GM19452 (cell line): Measurements from ENCODE around the gene BDNF.
"Not testable (repeated sequence)": the region's sequence is repeated elsewhere in the genome, so short reads cannot be mapped to it uniquely, and the experiment has no call there.

ENCODE experiments used
- ATAC-seq: cut with Tn5 transposase; IDR thresholded peaks from one replicate; pipeline ENCODE4 v1.9.1; 2021; ENCODE audit not compliant: unreplicated experiment

The BDNF gene

DNA sequence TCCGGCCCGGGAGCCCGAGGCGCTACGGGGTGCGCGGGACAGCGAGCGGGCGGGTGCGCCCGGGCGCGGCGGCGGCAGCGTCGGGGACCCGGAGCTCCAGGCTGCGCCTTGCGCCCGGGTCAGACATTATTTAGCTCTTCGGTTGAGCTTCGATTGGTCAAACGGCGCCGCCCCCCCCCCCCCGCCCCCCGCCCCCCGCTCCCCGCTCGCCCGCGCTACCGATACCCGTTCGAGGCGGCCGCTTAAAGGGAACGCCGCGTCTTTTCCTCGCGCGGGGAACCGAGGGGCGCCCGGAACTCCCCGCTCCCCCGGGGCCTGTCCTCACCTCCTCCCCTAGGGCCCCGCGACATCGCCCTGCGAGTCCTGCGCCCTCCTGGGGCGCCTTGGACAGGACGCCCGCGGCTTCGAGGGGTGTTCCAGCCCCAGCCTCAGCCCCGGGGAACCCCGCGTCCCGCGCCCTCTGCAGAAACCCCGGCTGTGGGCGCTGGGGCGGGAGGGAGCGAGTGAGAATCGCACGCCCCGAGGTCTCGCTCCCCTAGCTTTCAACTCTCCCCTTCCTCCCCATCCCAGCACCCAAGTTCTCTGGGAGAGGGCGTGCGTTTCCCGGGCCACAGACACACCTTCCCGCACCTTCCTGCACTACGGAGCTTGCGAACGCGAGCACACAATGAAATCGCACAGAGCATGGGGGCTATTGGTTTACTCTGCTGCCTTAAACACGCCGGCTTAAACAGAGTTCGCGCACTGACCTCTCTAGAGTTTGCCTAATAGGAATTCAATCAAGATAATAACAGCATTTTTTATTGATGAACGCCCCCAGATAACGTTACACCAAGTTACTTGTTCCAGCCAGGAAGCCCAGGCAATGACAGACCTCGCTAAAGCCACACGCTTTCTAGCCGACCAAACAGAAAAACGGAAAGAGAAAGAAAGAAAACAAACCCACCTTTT, at the start of gene BDNF:
TSS of gene BDNF (minus strand) at position 105 of the 951 bp plus-strand sequence. CDS start 41,891 bp downstream, outside the sequence.
- ATAC-seq = peak; percentile 30

DNA sequence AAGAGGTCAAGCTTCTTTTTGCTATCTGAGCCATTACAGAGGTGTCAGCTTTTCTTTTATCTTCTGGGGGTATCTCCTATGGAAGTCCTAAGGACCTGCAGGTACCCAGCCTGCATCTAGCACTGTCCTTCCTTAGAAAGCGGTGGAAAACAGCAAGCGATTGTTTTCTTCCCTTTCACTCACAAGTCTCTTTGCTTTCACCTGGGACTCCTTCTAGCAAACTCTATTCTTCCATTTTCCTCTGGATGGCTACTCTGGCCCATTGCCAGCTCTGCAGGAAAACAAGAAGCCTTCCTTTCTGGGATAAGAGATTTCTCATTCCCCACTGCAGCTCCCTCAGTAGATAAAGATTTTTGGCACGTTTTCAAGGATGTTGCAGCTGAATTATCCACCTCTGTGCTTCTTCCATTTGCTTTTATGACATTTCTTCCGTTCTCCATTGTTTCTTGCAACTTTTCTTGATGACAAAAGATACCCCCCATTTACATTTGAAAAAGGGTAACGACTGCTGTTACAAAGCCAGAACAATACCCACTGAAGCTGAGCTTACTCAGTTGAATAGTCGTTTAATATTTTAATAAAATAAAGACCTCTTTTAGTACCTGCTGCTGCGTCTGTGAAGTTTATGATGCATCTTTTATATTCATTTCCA, 40.2 kb upstream of the BDNF start:
- no peak for ATAC-seq

DNA sequence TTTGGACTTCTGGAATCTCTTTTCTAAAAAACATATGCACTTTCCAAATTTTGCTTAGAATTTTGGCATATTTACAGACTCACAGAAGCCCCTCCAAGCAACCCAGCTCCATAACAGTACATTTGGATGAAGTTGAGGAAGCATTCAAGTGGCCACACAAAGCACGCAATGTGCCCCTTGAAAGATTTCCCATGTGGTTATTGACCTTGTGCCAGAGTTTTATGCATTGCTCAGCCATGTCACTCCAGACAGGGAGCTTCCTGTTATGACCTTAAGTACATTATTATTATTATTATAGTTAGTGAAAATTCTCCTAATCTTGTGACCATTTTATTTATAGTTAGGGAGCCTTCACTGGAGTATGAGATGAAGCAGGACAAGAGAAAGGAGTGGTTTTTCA, 35.0 kb upstream of the BDNF start:
- ATAC-seq = no peak

DNA sequence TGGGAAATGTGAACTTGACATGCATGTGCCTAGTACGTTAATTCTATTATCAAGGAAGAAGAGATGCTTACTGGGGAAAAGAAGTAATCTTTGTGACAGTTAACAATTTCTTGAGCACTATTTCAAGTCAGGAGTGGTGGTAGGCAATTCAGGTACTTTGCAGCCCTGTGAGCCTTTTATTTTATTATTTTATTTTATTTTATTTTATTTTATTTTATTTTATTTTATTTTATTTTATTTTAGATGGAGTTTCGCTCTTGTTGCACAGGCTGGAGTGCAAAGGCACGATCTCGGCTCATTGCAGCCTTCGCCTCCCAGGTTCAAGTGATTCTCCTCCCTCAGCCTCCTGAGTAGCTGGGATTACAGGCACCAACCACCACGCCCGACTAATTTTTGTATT, 31.5 kb upstream of the BDNF start:
- ATAC-seq = not testable (repeated sequence)

DNA sequence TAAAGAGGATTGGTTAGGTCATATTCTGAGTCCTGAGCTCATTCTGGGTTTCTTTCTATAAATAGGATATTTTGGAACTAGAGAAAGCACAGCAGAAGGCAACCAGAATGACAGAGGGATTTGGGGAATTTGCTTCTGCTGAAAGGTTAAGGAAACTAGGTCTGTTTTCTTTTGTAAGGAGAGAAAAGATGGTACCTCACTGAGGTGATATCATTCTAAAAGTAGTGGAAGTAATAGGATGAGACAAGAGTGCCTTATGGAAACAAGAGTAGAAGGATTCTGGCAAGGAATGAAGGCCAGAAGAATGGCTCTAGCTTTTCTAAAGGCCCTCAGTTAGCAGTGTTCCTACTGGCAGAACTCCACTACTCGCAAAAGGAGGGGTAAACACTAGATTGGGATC, 26.7 kb upstream of the BDNF start:
- ATAC-seq = no peak

DNA sequence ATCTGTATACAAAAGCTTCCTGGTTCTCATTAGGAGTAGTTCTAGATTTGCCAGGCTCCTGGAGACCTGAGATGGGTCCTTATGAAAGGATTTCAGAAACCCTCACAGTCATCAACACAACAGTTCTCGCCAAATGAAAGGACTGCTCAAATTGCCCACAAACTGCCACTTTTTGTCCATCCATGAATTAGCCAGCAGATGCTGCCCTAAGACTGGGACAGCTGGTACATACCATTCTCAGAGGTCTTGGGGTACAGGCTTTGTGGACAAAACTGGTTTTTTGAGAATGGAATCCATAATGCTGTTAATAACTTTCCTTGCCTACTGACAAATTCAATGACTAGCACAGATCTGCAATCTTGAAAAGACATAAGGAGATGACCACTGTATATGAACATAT, 23.4 kb upstream of the BDNF start:
- ATAC-seq = no peak

DNA sequence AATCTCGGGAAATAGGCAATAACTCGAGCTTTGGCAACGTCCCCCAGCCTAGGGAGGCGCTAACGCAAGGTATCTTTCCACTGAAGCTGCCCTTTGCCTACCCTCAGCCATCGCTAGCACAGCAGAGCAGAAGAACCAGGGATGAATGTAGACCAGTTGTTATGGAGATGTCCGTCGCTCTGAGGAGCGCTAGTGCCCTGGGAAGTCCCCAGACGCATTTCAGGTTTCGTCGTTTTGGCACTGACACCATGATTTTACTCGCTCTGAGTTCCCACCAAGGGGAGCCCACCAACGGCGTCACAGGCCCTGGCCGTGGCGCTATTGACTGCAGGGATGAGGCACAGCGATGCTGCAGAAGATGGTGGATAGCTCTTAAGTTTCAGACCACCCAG, 22.7 kb upstream of the BDNF start:
- no peak for ATAC-seq

DNA sequence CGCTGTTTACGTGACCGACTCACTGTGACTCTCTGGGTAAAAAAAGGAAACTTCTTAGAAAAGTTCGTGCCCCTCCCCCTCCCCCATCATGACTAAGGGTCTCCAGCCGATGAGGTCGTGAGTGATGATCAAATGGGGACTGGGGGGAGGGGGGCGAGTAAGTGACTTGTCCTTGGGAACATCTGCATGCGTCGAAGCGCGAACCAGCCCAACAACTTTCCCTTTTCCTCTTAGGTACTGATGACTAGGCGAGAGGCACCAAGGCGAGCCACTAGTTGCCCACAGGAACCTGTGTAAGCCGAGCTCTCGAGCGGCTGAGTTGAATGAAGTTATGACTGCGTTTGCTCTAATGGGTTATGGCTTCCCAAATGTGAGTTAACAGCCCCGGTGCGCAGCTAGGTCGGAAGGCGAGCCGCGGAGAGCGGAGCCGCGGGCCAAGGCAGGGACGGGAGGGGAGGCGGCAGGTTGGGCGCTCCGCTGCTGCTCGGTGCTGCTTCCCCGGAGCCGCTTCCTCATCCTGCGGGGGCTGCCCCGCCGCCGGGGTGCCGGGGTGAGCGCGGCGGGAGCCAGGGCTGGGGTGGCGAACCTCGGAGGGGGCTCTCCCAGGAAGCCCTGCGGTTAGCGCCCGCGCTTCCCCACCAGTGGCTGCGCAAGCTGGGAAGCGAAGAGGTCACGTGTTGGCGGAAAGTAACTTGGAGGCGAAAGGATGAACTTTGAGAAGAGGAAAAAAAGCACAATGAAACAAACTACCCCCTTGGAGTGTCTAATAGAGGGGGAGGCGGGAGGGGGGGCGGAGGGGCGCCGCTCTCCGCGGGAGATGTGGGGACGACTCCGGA, 22.1 kb upstream of the BDNF start:
- no peak for ATAC-seq

DNA sequence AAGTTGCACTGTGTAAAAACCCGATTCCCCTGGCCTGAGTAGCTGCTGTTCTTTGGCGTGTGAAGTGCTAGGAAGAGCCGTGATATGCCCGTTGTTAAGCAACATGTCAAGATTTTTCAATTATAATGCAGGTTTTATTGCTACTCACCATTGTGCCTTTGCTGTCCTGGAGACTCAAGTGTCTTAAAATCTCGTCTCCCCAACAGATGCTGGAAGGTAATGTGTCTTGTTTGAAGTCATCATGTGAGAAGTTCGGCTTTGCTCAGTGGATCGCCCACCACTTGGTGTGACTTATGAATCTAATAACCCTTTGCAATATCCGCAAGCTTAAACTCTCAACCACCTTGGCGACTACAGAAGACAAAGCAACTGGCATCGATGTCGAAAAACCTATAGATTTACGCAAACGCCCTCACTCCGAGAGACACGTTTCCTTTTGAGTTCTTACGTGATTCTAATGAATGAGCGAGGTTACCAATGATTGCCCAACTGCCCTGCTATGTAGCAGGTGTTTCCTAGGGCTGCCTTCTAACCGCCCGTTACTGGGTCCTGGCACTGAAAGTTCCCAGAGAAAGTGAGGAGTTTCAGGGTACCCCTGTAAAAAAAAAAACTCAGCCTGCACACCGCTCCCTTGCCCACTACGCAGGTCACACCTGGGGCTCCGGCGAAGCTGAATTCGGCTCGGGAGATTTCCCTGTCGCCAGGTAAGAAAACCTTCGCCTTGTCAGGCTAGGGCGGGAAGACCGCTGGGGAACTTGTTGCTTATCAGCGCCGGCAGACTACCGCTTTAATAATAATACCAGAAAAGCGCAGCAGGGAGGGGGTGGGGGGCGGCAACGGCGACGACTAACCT, 21.2 kb upstream of the BDNF start:
- no peak for ATAC-seq

DNA sequence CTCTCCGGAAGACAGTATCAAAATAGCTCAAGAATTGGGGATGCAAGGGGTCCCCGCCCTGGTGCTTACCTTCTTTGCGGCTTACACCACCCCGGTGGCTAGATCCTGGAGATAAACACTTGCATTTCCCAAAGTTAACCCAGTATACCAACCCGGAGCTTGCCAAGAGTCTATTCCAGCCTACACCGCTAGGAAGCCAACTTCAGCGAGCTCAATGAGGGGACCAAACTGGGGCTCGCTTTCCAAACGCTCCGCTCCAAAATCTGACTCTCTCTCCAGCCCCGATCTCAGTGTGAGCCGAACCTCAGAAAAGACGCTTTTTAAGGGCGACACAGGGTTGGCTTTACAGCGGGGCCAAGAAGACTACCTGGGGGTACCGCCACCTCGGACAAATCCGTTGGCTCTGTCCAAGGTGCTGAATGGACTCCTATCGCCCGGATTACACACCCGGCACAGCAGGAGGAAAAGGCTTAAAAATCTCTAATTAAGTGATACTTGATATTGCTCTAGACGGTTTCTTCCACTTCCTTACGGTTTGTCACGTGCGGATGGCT, 20.1 kb upstream of the BDNF start:
- ATAC-seq = no peak

DNA sequence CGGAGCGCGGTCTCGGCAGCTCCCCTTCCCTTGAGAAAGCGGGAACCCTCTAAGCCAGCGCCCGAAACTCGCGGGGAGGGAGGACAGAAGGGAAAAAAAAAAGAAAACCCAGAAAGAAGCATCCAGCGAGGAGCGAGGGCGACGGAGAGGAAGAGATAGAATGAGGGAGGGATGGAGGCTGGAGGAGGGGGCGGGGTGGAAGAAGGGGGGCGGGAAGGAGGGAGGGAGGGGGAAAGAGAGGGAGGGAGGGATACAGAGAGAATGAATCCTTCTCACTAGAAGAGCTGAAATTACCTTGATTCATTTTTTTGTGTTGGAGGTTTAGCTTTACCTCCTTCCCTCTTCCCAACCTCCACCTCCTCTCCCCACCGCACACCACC, 19.3 kb upstream of the BDNF start:
- no peak for ATAC-seq

DNA sequence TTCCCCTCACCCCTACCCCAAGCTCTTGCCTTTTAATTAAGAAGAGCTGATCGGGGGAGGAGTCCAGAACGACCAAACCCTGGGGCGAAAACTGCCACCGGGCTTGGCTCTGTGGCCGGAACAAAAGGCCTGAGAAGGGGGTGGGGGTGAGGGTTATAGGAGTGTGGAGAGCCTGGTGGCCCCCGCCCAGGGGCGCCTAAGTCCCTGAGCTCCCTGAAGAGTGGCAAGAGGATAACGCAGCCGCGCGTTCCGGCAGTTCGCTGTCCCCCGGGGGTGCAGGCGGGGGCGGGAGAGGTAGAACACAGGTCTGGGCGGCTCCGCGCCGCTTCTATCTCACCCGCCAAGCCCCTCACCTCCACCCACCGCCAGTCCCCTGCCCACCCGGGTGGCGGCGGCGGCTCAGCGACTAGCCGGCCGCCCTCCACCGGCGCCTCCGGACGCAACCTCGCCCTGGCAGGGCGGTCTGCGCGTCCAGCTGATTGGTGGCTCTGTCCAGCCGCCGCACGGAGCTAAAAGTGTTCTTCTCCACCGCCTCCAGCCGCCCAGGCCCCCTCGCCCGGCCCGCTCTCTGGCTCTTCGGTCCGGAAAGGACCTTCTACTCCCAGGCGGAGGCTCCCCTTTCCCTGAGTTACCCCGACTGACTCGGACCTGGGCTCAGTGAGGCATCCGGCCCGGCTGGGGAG, 18.7 kb upstream of the BDNF start:
- no peak for ATAC-seq

DNA sequence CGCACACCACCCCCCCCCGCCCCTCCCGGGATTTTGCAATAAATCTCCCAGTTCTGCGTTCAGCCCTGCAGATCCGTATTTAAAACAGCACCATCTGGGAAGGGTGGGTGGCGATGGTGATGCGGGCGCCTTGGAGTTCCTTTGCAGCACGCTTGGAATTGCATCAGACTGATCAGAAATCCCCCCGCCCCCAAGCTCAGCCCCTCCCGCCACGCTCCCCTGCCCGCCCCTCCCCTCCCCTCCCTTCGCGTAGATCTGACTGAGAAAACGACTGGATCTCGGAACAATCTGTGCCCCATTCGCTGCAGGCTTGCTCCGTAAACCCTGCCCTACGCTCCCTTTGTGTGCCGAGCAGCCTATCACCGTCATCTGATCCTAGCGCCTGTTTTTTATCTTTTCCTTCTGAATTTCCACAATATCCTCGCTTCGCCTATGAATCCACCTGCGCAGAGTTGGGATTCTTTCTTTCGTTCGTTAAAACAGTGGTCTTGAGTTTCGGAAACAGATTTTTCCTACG, 18.1 kb upstream of the BDNF start:
- ATAC-seq = no peak

DNA sequence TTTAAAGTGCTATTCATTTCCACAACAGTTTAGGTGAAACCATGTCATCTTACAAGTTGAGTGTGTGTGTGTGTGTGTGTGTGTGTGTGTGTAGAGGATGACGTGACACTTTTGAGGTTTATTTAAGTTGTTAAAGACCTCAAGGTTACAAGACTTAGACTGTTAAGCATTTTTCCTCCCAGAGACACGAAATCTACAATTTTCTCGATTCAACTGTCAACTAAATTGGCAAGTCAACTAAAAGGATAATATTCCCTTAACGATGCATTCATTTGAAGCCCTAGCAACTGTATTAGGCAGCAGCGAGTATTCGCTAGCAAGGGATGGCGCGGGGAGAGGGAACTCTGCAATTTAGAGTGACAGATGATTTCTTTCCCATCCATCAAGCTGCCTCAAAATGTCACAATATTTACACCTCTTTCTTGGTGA, 17.6 kb upstream of the BDNF start:
- no peak for ATAC-seq

DNA sequence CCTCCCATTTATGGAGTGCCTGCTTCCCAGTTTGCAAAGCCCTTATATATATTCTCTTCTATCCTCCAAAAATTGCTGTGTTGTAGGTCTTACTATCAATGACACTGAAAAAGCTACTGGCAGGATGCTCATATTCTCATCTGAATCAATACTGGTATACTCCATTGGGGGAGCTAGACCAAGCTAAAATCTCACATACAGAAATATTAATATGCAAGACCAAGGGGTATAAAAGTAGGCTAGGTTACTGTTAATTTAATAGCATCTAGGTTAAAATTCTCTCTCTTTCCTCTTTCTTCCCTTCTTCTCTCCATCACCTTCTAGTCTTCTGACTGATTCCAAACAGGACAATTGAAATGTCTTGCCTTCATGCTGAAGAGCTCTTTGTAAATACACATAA, 17.1 kb upstream of the BDNF start:
- ATAC-seq = no peak

DNA sequence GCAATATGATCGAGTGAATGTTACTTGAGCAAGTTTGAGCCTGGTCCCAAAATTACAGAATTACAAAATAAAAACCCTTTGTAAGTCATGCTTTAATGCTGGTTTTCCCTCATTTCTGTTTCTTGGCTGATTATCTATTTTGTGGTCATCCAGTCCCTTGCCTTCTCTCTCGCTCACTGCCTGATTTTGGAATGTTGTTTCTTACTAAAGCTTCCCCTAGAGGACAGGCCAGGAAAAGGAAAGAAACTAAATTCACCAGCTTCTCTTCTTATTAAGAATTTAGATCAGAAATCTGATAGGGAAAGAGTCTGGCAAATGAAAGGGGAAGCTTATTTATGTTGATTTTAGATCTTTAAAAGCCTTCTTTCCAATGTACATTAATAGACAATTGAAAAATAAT, 16.6 kb upstream of the BDNF start:
- no peak for ATAC-seq

DNA sequence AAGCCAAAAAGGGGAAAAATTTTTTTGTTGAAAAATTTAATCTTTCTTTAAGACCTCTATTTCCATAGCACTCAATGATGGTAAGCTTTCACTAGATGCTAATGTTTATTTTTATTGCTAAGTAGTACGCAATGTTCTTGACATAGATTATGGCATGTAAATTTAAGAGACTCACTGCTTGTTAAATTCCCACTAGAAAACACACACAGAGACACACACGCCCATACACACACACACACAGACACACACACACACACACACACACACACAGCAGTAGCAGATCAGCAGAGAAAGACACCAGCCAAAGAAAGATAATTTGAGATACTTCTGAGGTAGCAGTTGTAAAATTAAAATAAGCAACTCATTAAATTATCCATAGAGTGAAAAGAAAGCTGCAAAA, 16.0 kb upstream of the BDNF start:
- ATAC-seq = no peak

DNA sequence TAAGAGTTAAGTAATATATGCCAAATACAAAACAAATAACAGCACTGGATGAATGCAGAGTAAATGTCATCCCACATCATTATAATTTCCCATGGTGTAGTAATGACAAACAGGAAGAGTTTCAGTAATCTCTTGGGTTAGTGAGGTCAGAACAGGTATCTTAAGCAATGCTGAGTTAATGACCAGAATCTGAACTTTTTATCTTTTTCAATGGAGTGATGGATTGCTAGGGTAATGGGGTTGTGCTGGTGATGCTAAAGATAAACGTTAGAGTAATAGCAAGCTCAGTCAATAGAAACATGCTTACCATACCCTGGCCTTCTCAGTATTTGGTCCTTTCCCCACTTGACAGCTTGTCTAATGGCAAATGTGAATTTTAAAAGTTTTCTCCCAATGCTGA, 11.5 kb upstream of the BDNF start:
- no peak for ATAC-seq

DNA sequence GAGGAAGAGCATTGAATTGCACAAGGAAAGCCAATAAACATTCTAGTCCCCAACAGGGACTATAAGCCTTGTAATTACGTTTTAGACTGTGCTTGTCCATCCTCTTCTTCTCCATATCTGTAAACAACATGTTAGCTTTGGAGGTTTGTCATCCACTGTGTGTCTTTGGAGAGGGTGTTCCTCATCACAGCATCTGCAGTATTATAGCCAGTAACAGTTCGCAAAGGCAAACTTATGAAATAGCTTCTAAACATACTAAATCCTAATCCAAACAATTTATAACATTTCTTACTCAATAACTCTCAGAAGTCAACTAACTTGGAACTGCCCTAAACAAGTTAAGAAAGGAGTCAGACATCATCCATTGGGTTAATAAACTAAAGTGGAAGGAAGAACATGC, 10.3 kb upstream of the BDNF start:
- ATAC-seq = no peak

DNA sequence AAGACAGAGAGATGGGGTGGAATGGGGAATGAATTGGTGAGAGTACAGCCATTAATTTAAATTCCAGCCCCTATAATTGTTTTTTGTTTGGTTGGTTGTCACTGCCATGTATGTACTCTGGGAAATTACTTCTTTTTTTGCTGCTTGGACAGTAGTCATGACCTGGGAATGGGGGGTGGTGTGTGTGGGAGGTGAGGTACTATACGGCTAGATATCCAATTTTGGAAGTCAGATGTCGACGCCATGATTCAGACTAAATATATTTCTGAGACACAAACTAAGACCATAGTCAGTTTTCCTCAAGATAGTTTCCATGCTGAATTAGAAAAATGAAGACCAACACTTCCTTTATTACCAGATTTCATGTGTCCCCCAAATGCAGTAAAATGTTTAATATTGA, 7.4 kb upstream of the BDNF start:
- no peak for ATAC-seq
